DOHH2 (cell line): ENCODE results near the gene C2orf76.

Experiments
- CTCF ChIP-seq: fragments of 200-600 bp; sonication (generic); IDR thresholded peaks from one replicate; pipeline ENCODE4 v1.5.1; 2014; ENCODE audit warnings: antibody characterized with exemption, mild to moderate bottlenecking, low read depth, low read length; ENCODE audit not compliant: poor library complexity, severe bottlenecking
- EZH2phosphoT487 ChIP-seq: fragments of 200-600 bp; sonication (generic); IDR thresholded peaks from 2 replicates; pipeline ENCODE4 v1.6.1; 2017; ENCODE audit warnings: borderline replicate concordance, mild to moderate bottlenecking, antibody characterized with exemption, low read length, moderate library complexity, mixed read lengths

GRCh38 chr2:119377993-119378345, 11.3 kb upstream of the C2orf76 start:
- TF ChIP-seq CTCF (no peak), EZH2phosphoT487 (no peak)
